HG03457 (cell line): ENCODE measurements around the gene DPYSL5.

Experiments
- ATAC-seq: cut with Tn5 transposase; IDR thresholded peaks from one replicate; pipeline ENCODE4 v1.9.1; 2021; ENCODE audit warnings: moderate number of reproducible peaks; ENCODE audit not compliant: unreplicated experiment

The DPYSL5 gene

GRCh38 chr2:26982102-26982742 lies 134.3 kb downstream of the DPYSL5 start:
- no peak for ATAC-seq

- no peak for ATAC-seq
Measured at GRCh38 chr2:26983746-26984145, 135.8 kb downstream of the DPYSL5 start.

GRCh38 chr2:26985807-26986206 lies 137.9 kb downstream of the DPYSL5 start:
- no peak for ATAC-seq

GRCh38 chr2:26986576-26986975 lies 138.6 kb downstream of the DPYSL5 start:
- ATAC-seq = no peak

GRCh38 chr2:26988058-26988860 lies 140.3 kb downstream of the DPYSL5 start:
- ATAC-seq = no peak

- ATAC-seq = no peak
Measured at GRCh38 chr2:26989156-26989555, 141.2 kb downstream of the DPYSL5 start.

GRCh38 chr2:26991717-26992116 lies 143.8 kb downstream of the DPYSL5 start:
- no peak for ATAC-seq

- ATAC-seq = no peak
Measured at GRCh38 chr2:26993768-26994167, 145.8 kb downstream of the DPYSL5 start.

- ATAC-seq = no peak
Measured at GRCh38 chr2:26994983-26995382, 147.1 kb downstream of the DPYSL5 start.

GRCh38 chr2:26997394-26997793 lies 149.5 kb downstream of the DPYSL5 start:
- ATAC-seq = no peak

- ATAC-seq = no peak
Measured at GRCh38 chr2:26998323-26998722, 150.4 kb downstream of the DPYSL5 start.
